H54 (cell line): ENCODE data around the gene CNTNAP2.
"Not testable (repeated sequence)": the region's sequence is repeated elsewhere in the genome, so short reads cannot be mapped to it uniquely, and the experiment has no call there.

Experiments used
- DNase-seq: peaks from one replicate; pipeline ENCODE4 v3.0.0; 2011; ENCODE audit warnings: low spot score, mixed read lengths; ENCODE audit not compliant: insufficient read length
- FAIRE-seq: peaks from 3 replicates; lab custom pipeline; 2011; peaks lifted over from hg19 to GRCh38; lab: Jason Lieb, UNC
- POLR2A ChIP-seq: IDR thresholded peaks from 2 replicates; pipeline ENCODE4 v1.6.1; 2011; ENCODE audit warnings: low read depth, mild to moderate bottlenecking, low read length

The CNTNAP2 gene

DNA sequence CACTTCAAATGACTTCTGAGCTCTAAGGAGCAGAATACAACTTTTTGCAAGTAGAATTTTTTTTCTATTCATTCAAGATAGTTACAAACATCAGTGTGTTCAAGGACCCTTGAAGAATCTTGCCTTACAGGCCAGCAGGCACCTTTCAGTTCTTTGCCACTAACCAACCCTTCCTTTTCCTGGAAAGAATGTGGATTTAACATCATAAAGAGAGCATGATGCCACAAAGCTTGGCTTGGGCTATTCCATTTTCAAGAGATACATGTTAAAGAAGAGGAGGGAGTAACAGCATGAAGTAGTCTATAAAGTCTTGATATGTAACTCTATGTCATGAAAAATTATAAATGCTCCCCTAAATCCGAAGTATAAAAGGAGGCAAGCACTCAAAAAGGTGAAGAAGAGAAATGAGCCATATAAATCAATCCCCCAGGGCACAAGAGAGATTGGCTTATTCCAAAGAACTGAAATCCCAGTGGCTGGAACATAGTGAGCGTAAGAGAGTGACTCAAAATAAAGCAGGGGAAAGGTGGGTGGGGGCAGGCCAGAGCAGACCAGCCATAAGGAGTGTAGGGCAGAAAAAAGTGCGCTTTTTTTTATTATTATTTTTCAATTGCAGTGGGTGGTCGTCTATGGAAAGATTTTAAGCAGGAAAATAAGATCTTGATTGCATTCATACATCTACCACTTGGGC is 1448.3 kb downstream of the CNTNAP2 start:
- no peak for TF ChIP-seq POLR2A
- FAIRE-seq (no peak), DNase-seq (no peak)

DNA sequence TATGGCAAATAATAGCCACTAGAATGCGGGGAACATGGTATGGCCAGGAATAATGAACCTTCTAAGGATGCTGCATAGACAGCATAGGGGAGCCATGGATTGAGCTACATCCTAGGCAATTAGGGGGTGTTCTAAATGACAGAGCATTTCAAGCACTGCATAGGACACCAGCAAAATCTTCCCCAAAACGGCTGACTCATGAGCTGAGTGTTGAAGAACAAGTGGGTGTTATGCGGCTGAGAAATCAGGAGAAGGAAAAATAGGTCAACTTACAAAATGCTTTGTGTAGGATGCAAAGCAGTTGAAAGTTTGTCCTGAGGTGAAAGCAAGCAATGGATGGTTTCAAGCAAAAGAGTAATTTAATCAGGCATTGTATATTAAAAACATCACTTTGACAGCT is 1450.4 kb downstream of the CNTNAP2 start:
- FAIRE-seq, result no peak
- no peak for DNase-seq
- no peak for TF ChIP-seq POLR2A

DNA sequence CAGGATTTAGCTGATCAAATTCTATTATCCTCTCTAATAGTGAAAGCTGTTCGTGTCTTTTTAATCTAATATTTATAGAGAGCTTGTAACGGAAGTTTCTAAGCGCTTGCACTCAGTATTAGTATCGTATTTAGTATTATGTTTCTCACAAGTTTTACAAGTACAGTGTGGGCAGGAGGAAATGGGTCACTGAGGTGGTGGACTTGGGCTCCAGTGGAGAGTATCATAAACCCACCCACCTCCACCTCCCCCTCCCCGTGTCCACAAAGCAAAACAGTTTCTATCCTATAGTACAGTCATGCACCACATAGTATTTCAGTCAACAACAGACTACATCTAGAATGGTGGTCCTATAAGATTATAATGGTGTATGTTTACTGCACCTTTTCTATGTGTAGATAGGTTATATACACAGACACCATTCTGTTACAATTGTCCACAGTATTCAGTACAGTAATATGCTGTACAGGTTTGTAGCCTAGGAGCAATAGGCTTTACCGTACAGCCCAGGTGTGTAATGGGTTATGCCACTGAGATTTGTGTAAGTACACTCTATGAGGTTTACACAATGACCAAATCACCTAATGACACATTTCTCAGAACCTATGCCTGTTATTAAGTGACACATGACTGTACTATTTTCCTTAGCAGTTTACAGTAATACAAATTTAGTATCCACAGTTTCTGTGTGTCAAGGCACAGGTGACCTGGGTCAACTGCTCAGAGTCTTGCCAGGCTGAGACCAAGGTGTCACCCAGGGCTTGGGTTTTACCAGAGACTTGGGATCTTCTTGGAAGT is 1452.7 kb downstream of the CNTNAP2 start:
- no peak for TF ChIP-seq POLR2A
- no peak for FAIRE-seq

DNA sequence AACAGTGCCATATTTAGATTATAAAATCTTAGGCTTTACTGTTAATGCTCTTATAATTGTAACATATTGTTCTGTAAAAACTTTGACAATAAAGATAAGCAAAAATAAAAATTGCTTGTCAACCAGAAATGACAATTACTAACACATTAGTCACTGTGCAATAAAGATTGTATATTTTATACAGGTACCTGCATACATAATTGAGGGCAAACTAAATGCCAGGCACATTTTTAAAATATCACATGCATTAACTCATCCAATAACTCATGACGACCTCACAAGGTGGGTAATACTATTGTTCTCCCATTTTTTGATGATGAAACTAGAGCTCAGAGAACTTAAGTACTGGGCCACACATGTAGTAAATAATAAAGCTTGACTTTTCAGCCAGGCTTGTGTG is 1453.8 kb downstream of the CNTNAP2 start:
- TF ChIP-seq POLR2A, result no peak
- no peak for FAIRE-seq
- no peak for DNase-seq

More for the DNA sequence above, 1452.7 kb downstream of the CNTNAP2 start:
- no peak for DNase-seq

DNA sequence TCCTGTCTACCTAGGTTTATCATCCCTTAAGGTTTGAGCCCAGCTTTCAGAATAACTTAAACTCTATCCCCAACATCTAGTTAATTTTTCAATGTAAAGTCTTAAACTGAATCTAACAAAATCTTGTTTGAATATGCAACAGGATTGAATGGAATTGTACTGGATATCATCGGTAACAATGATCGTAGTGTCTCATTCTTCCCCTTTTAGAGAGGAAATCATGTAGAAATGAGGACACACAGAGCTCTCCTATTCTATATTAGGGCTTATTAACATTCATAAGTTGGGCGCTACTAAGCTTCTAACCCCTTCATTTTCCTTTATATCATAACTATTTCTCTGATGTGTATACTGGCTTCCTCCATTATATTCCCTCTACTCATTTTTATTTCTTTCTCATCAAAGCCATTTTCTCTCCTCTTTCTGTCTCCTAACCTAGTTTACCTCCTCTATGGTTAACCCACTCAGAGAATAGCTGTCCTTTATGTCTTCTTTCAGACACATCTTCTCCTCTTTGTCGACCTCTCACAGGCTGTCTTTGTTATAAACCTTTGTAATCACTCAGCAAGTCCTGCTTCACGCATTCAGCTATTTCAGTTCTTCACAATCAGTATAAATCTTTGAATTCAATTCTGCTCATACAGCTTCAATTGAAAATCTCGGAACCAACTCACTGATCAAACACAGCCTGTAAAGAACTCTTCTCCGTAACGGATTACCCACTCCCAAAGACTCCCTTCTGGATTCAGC is 1455.0 kb downstream of the CNTNAP2 start:
- no peak for TF ChIP-seq POLR2A
- DNase-seq, result no peak
- no peak for FAIRE-seq

DNA sequence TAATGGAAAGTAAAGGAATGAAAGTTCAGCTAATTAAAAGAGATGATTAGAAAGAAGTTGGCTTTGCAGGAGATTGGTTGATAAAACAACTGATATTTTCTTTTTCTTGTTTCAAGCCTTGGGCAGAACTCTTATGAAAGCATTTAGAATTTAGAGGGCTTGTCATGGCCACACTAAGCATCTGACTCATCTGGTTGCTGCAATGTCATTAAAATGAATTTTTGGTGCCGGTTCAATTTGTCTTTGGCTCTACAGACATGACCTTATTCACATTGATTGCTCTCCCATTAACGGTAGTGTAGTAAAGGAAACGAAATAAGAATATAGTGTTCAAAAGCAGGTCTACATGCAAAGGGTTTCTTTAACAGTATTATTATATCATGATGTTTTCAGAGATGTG is 1461.6 kb downstream of the CNTNAP2 start:
- TF ChIP-seq POLR2A, result no peak
- FAIRE-seq, result no peak
- no peak for DNase-seq

DNA sequence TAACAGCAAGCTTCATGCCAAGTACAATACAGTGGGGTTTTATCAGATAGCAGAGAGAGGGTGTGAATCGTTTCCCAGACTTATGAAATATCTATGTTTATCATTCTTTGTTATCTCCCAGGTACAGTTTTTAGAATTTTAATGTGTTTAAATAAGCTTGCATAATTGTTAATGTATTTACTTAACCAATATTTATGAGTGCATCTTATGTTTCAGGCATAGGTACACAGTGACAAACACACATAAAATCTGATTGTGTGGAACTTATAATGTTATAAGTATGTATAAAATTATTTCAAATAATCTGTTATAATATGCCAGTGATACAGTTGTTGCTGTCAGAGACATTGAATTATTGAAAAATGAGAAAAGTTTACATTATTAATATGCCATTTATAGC is 1462.5 kb downstream of the CNTNAP2 start:
- DNase-seq (no peak), FAIRE-seq (no peak)
- TF ChIP-seq POLR2A, result no peak

DNA sequence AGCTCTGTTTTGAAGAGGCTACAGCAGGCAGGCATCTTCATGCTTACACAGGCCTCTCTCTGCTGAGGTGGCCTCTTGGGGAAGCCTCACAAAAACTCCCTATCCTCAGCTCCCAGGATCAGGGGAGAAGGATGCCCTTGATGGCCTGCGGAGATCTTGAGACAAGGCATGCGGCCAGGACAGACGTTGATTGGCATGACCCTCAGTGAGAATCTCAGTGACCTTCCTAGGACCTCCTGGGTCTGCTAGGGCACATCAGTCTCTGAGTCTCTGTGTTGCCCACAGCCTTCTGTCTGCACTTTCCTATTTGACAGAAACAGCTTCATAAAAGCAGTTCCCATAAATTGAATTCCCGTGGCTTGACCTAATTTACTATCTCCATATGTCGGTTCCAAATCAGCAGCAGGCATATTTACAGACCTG is 1468.2 kb downstream of the CNTNAP2 start:
- DNase-seq (no peak), FAIRE-seq (no peak)
- no peak for TF ChIP-seq POLR2A

DNA sequence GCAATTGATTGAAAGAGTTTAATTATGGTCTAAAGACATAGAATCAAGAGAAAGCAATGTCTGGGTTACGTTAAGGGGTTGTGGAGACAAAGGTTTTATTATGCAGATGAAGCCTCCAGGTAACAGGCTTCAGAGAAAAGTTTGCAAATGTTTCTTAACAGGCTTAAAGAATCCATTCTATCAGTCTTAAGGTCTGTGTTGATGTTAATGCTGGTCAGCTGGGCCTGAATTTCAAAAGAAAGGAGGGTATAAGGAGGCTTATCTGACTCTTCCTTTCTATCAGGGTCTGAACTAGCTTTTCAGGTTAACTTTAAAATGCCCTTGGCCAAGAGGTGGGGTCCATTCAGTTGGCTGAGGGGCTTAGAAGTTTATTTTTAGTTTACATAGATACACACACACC is 1469.5 kb downstream of the CNTNAP2 start:
- TF ChIP-seq POLR2A, result no peak
- no peak for FAIRE-seq

DNA sequence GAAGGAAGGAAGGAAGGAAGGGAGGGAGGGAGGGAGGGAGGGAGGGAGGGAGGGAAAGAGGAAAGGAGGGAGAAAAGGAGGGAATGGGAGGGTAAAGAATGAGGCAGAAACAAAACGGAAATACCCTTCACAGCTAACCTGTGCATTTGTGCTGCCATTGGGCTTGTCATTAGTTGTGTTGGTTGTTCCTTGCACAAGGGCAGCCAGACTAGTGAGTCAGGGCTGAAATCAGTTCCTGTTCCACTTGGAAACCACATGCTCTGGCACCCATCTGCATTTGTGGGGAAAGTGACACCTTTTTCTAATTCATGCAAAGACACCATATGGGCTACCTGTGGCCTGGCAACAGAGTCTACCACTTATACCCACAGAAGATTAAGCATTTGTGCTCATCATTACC is 1469.9 kb downstream of the CNTNAP2 start:
- FAIRE-seq (no peak), DNase-seq (no peak)
- no peak for TF ChIP-seq POLR2A

More for the DNA sequence above, 1469.5 kb downstream of the CNTNAP2 start:
- no peak for DNase-seq

DNA sequence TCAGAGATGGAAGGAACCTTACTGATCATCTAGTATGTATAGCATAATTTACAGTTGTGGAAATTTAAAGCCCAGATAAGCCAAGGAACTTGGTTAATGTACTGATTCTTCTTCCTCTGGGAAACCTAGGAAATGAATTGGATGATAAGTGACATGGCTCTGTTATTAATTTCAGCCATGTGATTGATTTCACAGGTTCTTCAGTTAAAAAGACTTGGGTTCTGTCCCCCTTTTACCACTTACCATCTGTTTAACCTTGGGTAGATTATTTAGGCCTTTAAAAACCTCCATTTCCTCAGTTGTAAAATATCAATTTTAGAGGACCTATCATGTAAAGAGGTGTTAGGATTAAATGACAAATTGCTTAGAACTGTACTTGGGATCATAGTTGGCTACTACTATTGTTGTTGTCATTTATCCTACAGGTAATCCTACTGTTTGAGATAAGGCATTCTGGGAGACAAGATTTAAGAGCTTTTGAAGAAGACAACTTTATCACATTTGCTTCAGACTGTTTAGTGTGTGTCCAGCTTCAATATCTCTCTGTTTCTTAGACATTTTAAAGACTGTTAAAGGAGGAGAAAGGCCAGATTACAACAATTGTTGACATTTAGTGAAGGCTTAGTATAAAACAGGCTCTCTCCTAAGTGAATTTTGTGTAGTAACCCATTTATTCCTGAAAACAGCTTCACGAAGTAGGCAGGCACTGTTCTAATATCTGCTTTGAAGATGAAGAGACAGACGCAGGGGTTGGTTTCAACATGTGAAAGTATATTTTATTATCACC is 1476.9 kb downstream of the CNTNAP2 start:
- FAIRE-seq (no peak), DNase-seq (no peak)
- no peak for TF ChIP-seq POLR2A

DNA sequence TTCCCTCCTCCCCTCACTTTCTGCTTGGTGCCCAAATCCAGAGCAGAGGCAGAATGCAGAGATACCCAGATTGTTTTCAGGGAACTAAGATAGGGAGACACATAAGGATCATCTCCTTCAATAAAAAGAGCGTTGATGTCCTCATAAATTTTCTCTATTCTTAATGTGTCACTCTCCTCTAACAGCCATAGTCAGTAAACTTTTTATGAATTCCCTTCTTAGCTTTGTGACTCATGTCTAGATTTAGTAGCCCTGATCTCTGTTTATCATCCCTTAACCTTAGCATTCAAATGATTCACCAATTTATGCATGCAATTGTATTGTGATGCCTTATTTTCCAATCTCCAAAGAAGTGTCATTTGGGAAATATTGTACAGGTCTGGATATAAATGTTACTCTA is 1478.4 kb downstream of the CNTNAP2 start:
- no peak for FAIRE-seq
- no peak for TF ChIP-seq POLR2A
- DNase-seq, result no peak

DNA sequence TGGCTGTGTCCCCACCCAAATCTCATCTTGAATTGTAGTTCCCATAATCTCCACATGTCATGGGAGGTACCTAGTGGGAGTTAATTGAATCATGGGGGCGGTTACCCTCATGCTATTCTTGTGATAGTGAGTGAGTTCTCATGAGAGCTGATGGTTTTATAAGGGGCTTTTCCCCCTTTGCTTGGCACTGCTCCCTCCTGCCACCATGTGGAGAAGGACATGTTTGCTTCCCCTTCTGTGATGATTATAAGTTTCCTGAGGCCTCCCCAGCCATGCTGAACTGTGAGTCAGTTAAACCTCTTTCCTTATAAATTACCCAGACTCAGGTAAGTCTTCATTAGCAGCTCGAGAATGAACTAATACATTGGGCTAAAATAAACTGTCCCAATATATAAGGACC is 1482.1 kb downstream of the CNTNAP2 start:
- not testable (repeated sequence) for FAIRE-seq, DNase-seq

DNA sequence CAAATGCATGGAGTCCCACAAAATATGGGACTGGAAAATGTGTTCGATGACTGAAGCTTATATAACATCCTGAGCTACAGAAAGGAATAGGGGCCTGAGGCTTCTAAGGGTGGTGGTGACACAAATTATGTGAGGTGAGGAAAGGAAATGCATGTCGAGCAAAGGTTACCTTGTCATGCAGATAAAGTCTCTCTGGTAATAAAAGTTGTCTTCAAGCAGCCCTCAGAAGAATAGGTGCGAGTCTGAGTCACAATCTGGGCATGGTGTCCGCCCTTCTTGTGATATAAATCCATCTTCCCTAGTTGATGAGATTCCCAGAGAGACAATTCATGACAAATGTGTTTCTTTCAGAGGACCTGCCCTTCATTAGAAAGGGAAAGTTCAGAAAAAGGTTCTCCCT is 1488.7 kb downstream of the CNTNAP2 start:
- DNase-seq (no peak), FAIRE-seq (no peak)
- TF ChIP-seq POLR2A, result no peak
